DMS 273 (cell line): ENCODE data around the gene ABCD1.
A peak's percentile ranks its signal among the peaks of the same experiment; 100 is the strongest.
"Not testable (repeated sequence)": the region's sequence is repeated elsewhere in the genome, so short reads cannot be mapped to it uniquely, and the experiment has no call there.

Experiments used
- DNase-seq: peaks from one replicate; lab custom pipeline; 2025; ENCODE audit not compliant: unreplicated experiment; lab: John Stamatoyannopoulos, UW

The ABCD1 gene

DNA sequence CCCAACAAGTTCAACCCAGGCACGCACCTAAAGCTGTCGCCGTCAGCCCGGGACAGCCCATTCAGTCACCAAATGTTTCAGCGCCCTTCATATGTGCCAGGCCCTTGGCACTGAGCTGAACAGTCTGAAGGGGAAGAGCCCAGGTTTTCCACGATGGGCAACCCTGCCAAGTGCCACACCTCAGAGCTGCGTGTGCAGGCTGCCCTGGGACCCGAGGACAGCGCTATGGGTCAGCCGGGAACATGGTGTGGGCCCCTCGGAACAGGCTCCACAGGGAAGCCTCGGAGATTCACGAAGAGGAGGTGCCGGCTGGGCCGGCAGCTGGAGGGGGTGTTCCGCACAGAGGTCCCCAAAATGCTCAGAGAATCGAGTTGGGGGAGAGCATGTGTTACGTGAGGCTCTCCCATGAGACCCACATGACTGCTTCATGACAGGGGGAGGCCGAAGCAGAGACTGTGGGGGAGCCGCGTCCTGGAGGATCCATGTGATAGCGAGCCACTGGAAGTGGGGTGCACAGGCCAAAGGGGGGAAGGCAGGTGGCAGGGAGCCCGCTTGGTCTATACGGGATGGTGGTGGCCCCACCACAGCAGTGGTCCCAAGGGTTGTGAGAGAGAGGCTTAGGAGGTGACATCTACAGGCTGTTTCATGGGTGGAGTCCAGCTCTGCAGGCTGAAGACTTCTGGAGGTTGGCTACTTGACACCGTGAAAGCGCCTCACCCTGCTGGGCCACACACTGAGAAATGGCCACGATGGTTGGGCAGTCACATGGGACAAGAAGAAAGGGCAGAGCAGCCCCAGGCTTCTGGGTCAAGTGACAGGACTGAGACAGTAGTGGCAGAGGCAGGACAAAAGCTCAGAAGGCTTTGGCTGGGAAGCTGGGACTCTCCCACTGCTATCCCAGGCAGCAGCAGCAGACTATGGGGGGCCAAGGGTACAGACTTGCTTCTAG is 14.7 kb upstream of the ABCD1 start:
- no peak for DNase-seq

DNA sequence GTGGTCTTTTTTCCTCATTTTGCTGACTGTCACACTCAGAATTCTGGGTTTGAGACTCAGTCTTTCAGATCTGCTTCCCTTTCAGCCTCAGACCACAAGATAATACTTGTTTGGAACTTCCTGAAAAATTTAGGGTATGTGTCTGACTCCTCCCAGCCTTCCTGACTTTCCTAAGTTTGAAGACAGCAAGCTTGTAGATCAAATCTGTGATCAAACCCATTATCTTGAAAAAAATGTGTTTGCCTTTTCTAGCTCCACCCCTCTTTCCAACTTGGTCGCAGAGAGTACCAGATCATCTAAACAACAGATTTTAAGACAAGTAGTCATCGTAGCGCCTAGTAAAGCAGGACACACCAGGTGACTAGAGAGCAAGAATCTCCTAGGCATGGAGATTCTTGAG is 10.4 kb upstream of the ABCD1 start:
- DNase-seq = no peak

DNA sequence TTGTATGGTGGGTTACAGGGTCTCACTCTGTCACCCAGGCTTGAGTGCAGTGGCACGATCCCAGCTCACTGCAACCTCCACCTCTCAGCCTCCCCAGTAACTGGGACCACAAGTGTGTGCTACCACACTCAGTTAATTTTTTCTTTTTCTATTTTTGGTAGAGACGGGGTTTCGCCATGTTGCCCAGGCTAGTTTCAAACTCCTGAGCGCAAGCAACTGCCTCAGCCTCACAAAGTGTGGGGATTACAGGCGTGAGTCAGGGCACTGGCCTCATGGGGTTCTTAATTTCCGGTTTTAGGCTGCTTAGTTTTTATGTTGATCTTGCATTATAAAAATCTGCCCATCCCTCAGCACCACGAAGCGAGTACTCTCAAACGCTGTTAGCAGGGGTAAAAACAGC is 7.2 kb upstream of the ABCD1 start:
- no peak for DNase-seq

DNA sequence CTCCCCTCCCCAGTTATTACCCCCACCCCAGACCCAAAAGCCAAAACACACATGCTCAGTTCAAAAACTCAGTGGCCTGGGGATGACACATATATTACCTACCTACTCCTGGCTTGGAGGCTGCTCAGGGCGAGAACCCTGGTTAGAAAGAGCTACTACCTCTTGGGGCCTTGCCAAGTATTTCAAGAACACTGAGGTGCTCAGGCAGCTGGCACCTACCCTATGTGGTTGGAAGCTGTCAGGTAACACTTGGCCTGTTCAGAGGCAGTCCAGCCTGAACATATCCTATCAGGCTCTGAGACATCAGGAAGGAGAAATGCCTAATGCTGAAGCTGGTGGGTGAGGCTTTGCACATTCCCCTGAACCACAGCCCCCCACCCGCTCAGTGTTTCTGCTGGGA is 5.4 kb upstream of the ABCD1 start:
- no peak for DNase-seq

DNA sequence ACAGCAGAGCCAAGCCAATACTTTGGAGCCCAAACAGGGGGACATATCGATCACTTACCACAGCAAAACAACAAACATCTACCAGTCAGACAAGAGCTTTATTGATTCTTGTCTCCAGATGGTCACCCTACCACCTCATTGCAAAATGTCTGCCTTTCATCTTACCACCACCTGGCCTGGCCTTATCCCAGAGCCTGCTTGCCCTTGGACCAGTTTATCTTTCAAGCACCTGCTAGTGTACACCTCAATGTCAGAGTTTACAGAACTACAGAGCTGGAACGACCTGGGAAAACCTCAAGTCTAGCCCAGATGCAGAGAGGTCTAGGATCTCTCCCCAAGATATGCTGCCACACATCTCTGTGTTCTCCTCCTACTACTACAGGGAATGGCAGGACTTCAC is 5.0 kb upstream of the ABCD1 start:
- no peak for DNase-seq

DNA sequence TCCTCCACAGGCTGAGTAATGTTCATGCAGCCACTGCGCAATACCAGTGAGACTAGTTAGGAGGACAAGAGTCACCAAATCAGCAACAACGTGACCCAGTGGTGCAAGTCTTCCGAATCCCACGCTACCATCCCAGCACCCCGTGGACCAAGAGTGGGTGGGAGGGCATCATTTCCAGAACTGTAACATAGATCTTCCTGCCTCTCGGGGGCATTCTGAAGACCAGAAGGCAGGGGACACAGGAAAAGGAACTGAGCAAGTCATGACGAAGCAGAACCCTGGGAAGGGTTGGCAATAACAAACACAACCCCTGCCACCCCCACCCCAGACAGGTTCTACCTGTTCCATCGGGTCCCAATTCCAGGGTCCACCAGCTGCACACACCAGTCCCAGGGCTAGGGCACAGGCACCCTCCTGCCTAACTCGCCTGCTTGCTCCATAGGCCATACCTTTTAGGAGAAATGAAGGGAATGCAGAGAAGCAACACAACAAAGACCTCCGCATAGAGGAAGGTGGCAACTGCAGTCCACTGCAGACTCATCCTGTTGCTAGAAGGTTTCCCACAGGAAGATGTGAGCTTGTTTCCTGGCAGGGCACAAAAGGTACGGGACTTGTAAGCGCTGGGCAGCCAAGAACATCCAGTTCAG is 1.8 kb upstream of the ABCD1 start:
- no peak for DNase-seq

DNA sequence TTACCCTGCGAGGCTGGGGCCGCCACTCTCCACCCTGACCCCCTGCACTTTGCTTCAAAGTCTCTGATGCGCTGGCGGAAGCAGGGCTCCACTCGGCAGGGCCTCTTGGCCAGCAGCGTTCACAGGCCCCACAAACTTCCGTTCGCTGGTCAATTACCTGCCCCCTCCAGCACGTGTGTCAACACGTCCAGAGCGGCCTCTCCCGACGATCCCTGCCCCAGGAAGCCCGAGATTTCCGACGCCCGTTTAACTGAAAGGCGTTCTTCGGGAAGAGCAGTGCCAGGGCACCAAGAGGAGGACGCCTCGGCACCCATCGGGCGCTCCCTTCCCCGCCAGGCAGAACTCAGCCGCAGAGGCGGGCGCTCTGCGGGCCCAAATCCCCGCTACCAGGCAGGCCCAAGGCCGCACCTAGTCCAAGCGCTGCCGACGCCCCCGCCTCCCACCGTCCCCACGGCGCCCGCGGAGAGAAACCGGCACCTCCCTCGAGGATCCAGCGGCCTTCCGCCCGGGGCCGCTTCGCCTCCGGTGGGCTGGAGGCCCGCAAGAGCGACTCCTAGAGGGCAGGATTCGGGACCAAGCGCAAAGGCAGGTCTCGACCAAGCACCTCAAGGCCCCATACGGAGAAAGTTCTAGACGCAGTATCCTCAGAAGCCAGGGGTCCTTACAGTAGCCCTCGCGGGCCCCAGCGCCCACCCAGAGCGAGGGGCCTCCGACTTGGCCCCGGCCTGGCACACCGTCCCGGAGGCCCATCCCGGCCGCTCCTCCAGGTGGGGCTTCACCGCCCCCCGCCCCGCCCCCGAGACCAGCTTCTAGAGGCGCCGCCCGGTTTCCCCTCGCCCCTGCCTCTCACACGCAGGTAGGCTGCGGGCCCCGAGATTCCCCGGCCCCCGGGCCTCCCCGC is 1.1 kb upstream of the ABCD1 start:
- peak; percentile 82 for DNase-seq

DNA sequence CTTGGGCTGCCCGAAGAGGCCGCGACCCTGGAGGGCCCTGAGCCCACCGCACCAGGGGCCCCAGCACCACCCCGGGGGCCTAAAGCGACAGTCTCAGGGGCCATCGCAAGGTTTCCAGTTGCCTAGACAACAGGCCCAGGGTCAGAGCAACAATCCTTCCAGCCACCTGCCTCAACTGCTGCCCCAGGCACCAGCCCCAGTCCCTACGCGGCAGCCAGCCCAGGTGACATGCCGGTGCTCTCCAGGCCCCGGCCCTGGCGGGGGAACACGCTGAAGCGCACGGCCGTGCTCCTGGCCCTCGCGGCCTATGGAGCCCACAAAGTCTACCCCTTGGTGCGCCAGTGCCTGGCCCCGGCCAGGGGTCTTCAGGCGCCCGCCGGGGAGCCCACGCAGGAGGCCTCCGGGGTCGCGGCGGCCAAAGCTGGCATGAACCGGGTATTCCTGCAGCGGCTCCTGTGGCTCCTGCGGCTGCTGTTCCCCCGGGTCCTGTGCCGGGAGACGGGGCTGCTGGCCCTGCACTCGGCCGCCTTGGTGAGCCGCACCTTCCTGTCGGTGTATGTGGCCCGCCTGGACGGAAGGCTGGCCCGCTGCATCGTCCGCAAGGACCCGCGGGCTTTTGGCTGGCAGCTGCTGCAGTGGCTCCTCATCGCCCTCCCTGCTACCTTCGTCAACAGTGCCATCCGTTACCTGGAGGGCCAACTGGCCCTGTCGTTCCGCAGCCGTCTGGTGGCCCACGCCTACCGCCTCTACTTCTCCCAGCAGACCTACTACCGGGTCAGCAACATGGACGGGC is 579 bp downstream of the ABCD1 start:
- peak; percentile 55 for DNase-seq

DNA sequence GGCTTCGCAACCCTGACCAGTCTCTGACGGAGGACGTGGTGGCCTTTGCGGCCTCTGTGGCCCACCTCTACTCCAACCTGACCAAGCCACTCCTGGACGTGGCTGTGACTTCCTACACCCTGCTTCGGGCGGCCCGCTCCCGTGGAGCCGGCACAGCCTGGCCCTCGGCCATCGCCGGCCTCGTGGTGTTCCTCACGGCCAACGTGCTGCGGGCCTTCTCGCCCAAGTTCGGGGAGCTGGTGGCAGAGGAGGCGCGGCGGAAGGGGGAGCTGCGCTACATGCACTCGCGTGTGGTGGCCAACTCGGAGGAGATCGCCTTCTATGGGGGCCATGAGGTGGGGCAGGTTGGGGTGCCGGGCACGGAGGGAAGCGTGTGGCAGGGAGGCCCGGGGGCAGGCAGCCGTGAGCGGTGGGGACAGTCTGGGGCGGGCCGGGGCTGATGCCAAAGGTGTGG is 1.2 kb downstream of the ABCD1 start:
- DNase-seq = no peak

DNA sequence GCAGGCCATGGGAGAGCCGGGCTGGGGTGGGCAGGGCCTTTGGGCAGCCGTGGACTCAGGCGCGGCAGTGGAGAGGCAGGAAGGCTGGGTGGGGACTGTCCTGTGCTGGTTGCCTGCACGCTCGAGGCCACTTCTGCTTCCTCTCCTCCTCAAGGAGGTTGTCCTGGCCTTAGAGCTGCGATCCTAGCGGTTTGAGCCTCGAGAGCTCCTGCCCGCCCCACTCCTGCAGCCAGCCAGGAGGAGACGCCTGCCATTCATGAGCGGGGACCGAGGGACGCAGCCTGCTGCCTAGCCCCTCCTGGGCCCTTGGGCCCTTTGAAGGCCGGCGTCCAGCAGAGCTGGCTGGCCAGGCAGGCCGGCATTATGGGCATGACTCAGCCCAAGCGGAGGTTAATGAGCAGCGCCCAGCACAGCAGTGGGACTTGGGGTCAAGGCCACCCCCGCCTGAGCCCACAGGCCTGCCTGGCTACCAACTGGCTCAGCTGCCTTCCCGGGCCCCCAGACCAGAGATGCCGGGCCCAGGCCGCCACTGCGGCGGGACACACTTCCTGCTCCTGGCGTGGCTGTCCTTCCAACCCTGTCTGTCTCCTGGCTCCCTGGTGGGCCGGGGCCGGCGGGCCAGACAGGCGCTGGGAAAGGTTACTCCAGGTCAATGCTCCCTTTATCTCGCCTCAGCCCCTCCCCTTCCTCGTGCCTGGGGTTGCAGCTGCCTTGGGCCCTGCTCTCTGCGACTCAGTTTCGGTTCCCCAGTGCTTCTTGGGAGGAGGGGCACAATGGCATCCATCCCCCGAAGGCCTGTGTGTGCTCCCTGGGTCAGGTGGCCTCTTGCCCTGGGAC is 1.8 kb downstream of the ABCD1 start:
- peak; percentile 76 for DNase-seq

DNA sequence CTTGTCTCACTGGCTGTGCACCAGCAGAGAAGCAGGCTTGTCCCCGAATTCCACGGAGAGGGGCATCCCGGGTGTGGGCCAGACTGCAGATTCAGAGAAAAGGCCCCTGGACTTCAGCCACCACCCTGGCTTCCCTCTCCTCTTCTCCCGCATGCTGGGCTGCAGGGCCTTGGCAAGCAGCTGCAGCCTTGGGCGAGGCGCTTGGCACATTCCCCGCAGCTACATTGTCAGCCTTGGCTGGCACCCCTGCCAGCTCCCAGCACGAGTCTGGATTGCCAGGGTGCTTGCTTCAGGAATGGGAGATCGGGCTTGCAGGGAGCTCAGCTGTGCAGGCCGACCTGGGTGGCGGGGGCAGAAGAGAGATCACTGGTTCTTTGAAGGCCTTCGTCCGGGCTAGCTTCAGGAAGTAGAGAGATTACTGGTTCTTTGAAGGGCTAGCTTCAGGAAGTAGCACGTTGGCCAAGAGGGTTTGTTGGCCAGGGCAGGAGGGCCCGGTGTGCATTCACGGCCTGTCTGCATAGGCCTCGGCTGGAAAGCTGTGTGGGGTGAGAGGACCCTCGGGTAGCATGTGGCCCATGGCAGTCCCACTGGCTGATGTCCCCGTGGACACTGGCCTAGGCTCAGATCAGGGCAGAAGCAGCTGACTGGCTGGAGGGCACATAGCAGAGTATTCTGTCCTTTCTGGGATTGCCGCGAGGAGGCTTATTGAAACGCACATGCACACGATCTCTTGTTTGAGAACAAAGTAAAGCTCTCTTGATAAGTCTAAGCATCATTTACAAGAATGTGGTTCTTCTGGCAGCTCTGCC is 2.7 kb downstream of the ABCD1 start:
- DNase-seq = peak; percentile 71

DNA sequence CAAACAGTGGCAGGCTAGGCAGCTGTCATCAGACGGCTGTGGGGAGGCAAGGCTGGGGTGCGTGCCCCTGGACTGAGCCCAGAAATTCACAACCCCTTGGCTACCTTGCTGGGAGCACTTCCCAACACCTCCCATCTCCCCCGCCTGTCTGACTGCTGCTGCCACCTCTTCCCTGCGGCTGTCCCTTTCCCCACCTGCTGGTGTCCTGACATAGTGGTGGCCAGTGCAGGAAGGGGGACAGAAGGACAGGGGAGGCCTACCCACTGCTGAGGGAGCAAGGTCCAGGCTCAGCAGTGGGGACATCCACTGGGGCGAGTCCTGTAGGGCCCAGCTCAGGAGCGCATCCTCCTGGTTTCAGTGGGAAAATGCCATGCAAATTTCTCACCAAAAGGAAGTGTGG is 3.4 kb downstream of the ABCD1 start:
- DNase-seq = no peak

DNA sequence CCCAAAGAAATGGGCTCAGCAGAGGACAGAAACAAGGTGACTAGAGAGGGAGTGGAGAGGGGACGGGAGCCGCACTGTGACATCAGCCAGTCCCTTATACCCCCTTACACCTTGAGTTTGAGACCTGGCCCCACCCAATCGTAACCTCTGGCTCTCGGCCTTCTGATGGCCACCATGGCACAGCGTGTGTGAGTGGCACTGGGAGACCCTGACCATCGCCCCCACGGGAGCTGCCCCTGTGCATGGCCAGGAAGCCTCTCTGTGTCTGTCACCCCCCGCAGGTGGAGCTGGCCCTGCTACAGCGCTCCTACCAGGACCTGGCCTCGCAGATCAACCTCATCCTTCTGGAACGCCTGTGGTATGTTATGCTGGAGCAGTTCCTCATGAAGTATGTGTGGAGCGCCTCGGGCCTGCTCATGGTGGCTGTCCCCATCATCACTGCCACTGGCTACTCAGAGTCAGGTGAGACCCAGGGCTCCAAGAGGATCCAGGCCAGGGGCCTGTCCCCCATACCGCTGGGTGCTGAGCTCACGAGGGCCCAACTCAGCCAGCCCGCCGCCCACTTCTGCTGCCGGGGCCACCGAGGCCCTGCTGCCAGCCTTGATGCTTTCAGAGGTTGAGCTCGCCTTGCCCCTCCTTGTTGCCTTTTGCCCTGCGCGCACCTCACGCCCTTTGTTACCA is 4.4 kb downstream of the ABCD1 start:
- no peak for DNase-seq

DNA sequence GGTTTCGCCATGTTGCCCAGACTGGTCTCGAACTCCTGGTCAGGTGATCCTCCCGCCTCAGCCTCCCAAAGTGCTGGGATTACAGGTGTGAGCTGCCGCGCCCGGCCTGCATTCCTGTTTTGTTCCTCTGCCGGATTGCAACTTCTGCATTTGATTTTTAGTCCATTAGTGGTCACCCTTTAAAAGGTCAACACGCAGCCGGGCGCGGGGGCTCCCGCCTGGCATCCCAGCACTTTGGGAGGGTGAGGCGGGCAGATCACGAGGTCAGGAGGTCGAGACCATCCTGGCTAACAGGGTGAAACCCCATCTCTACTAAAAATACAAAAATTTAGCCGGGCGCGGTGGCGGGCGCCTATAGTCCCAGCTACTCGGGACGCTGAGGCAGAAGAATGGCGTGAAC is 5.5 kb downstream of the ABCD1 start:
- DNase-seq = not testable (repeated sequence)

DNA sequence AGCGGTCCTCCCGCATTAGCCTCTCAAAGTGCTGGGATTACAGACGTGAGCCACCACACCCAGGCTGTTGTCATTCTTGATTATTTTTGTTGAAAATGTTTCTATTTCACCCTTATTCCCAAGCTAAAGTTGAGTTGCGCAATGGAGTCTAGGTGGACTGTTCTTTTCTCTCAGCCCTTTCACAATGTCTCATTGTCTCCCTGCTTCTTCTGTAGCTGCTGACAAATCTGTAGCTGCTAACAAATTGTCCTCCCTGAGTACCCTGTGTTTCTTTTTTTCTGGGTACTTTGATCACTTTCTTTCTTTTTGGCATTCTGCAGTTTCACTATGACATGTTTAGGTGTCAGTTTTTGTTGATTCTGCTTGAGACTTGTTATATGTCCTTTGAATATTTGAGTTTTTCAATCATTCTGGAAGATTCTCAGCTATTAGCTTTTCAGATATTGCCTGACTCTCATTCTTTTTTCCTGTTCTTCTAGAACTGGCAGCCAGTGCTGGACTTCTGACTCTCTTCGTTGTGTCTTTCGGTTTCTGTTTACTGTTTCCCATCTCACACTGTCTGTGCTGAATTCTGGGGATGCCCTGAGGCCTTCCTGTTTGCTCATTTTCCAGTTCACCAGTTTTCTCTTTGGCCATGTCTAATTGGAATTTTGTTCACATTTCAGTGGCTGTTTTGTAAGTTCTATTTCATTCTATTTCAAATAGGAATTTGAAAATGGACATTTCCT is 6.6 kb downstream of the ABCD1 start:
- no peak for DNase-seq

DNA sequence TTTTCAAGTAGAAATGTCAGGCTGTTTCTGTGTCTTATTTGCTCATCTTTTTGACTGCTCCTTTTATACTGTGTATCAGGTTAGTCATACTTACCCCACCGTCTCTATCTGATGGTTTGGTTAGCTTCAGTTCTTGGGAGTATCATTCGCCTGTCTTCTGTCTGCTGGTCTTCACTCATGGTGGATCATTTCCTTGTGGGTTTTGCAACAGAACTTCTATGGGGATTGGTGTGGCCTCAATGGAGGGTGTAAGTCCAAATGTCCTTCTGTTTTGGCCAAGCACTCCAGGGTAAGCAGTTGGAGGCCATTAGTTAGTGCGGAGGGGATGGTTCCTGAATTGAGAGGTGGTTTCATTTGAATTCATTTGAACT is 7.2 kb downstream of the ABCD1 start:
- DNase-seq = no peak

DNA sequence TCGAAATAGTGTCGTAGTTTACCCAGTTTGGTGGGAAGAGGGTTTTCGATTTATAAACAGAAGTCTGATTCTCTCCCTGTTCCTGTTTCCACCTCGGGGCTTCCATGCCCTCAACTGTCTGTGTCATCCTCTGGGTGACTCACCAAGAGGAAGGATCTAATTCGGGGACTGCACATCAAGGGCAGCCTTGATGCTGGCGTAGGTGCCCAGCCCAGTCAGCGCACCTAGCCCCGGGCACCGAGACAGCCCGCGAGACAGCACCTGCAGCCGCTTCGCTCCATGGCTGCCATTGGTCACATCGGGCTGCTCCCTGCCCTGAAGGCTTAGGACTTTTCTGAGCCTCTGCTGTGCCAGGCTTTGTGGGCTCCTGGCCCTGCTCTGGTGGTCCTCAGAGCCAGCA is 7.7 kb downstream of the ABCD1 start:
- DNase-seq = no peak
